H1 (cell line): ENCODE data around the gene SPACDR. TPM values are rescaled to one million over a fixed set of nuclear protein-coding genes. Genes with fewer than 3 reads are reported as not detected.

Experiments
- CTCF ChIA-PET: fragments of 300-600 bp; sonication (Branson Sonifier 250); formaldehyde crosslinking; loops from one replicate; lab custom pipeline; 2021; ENCODE audit not compliant: partially characterized antibody; lab: Charles Lee
- POLR2A ChIA-PET: fragments of 300-600 bp; sonication (Branson Sonifier 250); formaldehyde crosslinking; loops from one replicate; lab custom pipeline; 2021; ENCODE audit warnings: inconsistent platforms; ENCODE audit not compliant: partially characterized antibody; lab: Charles Lee
- DNase-seq, 2 experiments: peaks; one replicate each; pipeline versions ENCODE4 v3.0.0 to v3.0.0-alpha.2; 2010 to 2022; ENCODE audit warnings: low spot score in 2 of 2, low read depth in 1 of 2, mixed read lengths in 1 of 2
- FAIRE-seq: peaks from 2 replicates; lab custom pipeline; 2011; peaks lifted over from hg19 to GRCh38; lab: Jason Lieb, UNC
- H2AFZ ChIP-seq: 2 replicates; pipeline ENCODE4 v1.8.1; 2012; ENCODE audit warnings: low read length, inconsistent platforms
- H2AK5ac ChIP-seq: 2 replicates; pipeline ENCODE4 v1.6.1; 2013; ENCODE audit warnings: low read depth, low read length
- H2BK120ac ChIP-seq: replicated peaks from 2 replicates; pipeline ENCODE3; 2013; ENCODE audit warnings: low read depth, low read length, inconsistent platforms
- H2BK12ac ChIP-seq: 2 replicates; pipeline ENCODE4 v1.6.1; 2013; ENCODE audit warnings: low read depth, low read length
- H2BK15ac ChIP-seq: 2 replicates; pipeline ENCODE4 v1.6.1; 2013; ENCODE audit warnings: low read length
- H2BK20ac ChIP-seq: 2 replicates; pipeline ENCODE4 v1.6.1; 2013; ENCODE audit warnings: low read length
- H2BK5ac ChIP-seq: 2 replicates; pipeline ENCODE4 v1.6.1; 2013; ENCODE audit warnings: low read depth, low read length
- H3K14ac ChIP-seq: 2 replicates; pipeline ENCODE4 v1.6.1; 2013; ENCODE audit warnings: inconsistent platforms; ENCODE audit not compliant: insufficient read length
- H3K18ac ChIP-seq: 2 replicates; pipeline ENCODE4 v1.6.1; 2013; ENCODE audit warnings: low read length; ENCODE audit errors: extremely low read depth
- H3K23ac ChIP-seq: 2 replicates; pipeline ENCODE4 v1.6.1; 2013; ENCODE audit warnings: inconsistent platforms; ENCODE audit not compliant: insufficient read length
- H3K23me2 ChIP-seq: 2 replicates; pipeline ENCODE4 v1.6.1; 2013; ENCODE audit warnings: low read depth, low read length
- H3K27ac ChIP-seq: 2 replicates; pipeline ENCODE4 v1.6.1; 2011; ENCODE audit warnings: low read depth, low read length, inconsistent platforms
- H3K27me3 ChIP-seq, 4 experiments: replicated peaks in 1 of 4; 1 replicate in 1 of 4; 2 replicates in 3 of 4; pipeline versions ENCODE4 v1.6.1 to v1.8.1; 2011 to 2013; ENCODE audit warnings: low read length in 3 of 4, mild to moderate bottlenecking in 3 of 4, inconsistent platforms in 2 of 4, mixed read lengths in 2 of 4, moderate library complexity in 1 of 4; ENCODE audit not compliant: control insufficient read depth in 3 of 4, insufficient read depth in 3 of 4; ENCODE audit errors: extremely low read depth in 1 of 4
- H3K36me3 ChIP-seq, 4 experiments: 2 replicates each; pipeline versions ENCODE4 v1.6.1 to v1.8.1; 2011 to 2013; ENCODE audit warnings: mild to moderate bottlenecking in 4 of 4, low read length in 3 of 4, moderate library complexity in 2 of 4, control low read depth in 1 of 4, inconsistent platforms in 1 of 4; ENCODE audit not compliant: insufficient read depth in 4 of 4, control insufficient read depth in 2 of 4
- H3K4ac ChIP-seq: replicated peaks from 2 replicates; pipeline ENCODE3; 2013; ENCODE audit warnings: low read length, low read depth, mixed read lengths, inconsistent platforms; ENCODE audit not compliant: insufficient read length
- H3K4me1 ChIP-seq, 4 experiments: replicated peaks in 1 of 4; 1 replicate in 1 of 4; 2 replicates in 3 of 4; pipeline versions ENCODE4 v1.6.1 to v1.8.1; 2011 to 2013; ENCODE audit warnings: low read length in 3 of 4, inconsistent platforms in 2 of 4, mixed read lengths in 1 of 4; ENCODE audit not compliant: insufficient read depth in 4 of 4, control insufficient read depth in 3 of 4
- H3K4me2 ChIP-seq, 2 experiments: 2 replicates each; pipeline versions ENCODE4 v1.6.1 to v1.8.1; 2011 to 2013; ENCODE audit warnings: low read depth in 2 of 2, low read length in 2 of 2, control low read depth in 1 of 2, inconsistent platforms in 1 of 2, mild to moderate bottlenecking in 1 of 2; ENCODE audit not compliant: insufficient read depth in 1 of 2
- H3K4me3 ChIP-seq, 4 experiments: fragments of 200-600, 300-600 bp in 1 of 4; sonication (generic), shearing (Covaris generic), sonication (Bioruptor Twin) in 1 of 4; 2 replicates each; pipeline versions ENCODE4 v1.5.1 to v1.8.1; 2011 to 2016; ENCODE audit warnings: low read length in 4 of 4, low read depth in 3 of 4, control low read depth in 2 of 4, inconsistent platforms in 2 of 4, mild to moderate bottlenecking in 2 of 4, mixed read lengths in 1 of 4, moderate library complexity in 1 of 4; ENCODE audit not compliant: insufficient read depth in 2 of 4; ENCODE audit errors: extremely low read depth in 1 of 4
- H3K56ac ChIP-seq: replicated peaks from 2 replicates; pipeline ENCODE3; 2013; ENCODE audit warnings: low read depth, mild to moderate bottlenecking, mixed read lengths, low read length, inconsistent platforms; ENCODE audit not compliant: insufficient read length
- H3K79me1 ChIP-seq: 2 replicates; pipeline ENCODE4 v1.6.1; 2013; ENCODE audit warnings: low read depth, low read length, control low read depth
- H3K79me2 ChIP-seq, 2 experiments: 2 replicates each; pipeline versions ENCODE4 v1.6.1 to v1.8.1; 2012 to 2013; ENCODE audit warnings: low read length in 2 of 2, mild to moderate bottlenecking in 2 of 2, inconsistent platforms in 1 of 2; ENCODE audit not compliant: insufficient read depth in 2 of 2, control insufficient read depth in 1 of 2
- H3K9ac ChIP-seq, 4 experiments: replicated peaks in 1 of 4; 1 replicate in 1 of 4; 2 replicates in 3 of 4; pipeline versions ENCODE4 v1.6.1 to v1.8.1; 2011 to 2013; ENCODE audit warnings: low read depth in 3 of 4, low read length in 3 of 4, control low read depth in 2 of 4, mild to moderate bottlenecking in 2 of 4, moderate library complexity in 2 of 4, inconsistent platforms in 1 of 4; ENCODE audit errors: extremely low read depth in 1 of 4
- H3K9me3 ChIP-seq, 2 experiments: 2 replicates each; pipeline versions ENCODE4 v1.6.1 to v1.8.1; 2012 to 2013; ENCODE audit warnings: mild to moderate bottlenecking in 2 of 2, moderate library complexity in 2 of 2, control low read depth in 1 of 2, inconsistent platforms in 1 of 2, low read depth in 1 of 2, low read length in 1 of 2, mixed read lengths in 1 of 2; ENCODE audit not compliant: insufficient read depth in 2 of 2
- H4K20me1 ChIP-seq, 2 experiments: replicated peaks in 1 of 2; 2 replicates each; pipeline versions ENCODE3 to v1.8.1; 2011 to 2013; ENCODE audit warnings: inconsistent platforms in 2 of 2, low read length in 2 of 2, mild to moderate bottlenecking in 1 of 2; ENCODE audit not compliant: insufficient read depth in 2 of 2, control insufficient read depth in 1 of 2
- H4K5ac ChIP-seq: 2 replicates; pipeline ENCODE4 v1.6.1; 2013; ENCODE audit warnings: low read length, low read depth, mixed read lengths, inconsistent platforms; ENCODE audit not compliant: insufficient read length
- H4K8ac ChIP-seq: 2 replicates; pipeline ENCODE4 v1.8.0; 2013; ENCODE audit warnings: mild to moderate bottlenecking, moderate library complexity, low read length, inconsistent platforms; ENCODE audit not compliant: insufficient read depth; ENCODE audit errors: extremely low read depth
- H4K91ac ChIP-seq: replicated peaks from 2 replicates; pipeline ENCODE3; 2013; ENCODE audit warnings: low read length, mixed read lengths, inconsistent platforms; ENCODE audit not compliant: insufficient read length
- BACH1 ChIP-seq: IDR thresholded peaks from 2 replicates; pipeline ENCODE4 v1.6.1; 2012; ENCODE audit warnings: low read length, improper control_type of control experiment
- BCL11A ChIP-seq, 2 experiments: IDR thresholded peaks; one replicate each; pipeline ENCODE4 v1.6.1; 2011; ENCODE audit warnings: low read depth in 2 of 2, low read length in 2 of 2, mild to moderate bottlenecking in 2 of 2
- CBX8 ChIP-seq: fragments of 300-800, 300-1000 bp; sonication (generic); IDR thresholded peaks from 2 replicates; pipeline ENCODE4 v1.7.1; 2016; ENCODE audit warnings: low read depth, low read length, borderline replicate concordance
- CEBPB ChIP-seq: IDR thresholded peaks from 2 replicates; pipeline ENCODE4 v1.6.1; 2012; ENCODE audit warnings: low read depth, low read length
- KDM1A ChIP-seq: fragments of 200-600, 300-600 bp; sonication (generic); IDR thresholded peaks from 2 replicates; pipeline ENCODE4 v1.7.1; 2016; ENCODE audit warnings: mild to moderate bottlenecking, low read length, borderline replicate concordance
- KDM4A ChIP-seq: IDR thresholded peaks from one replicate; pipeline ENCODE4 v1.7.1; 2012; ENCODE audit warnings: low read depth, mild to moderate bottlenecking, moderate library complexity, low read length, inconsistent platforms; ENCODE audit not compliant: severe bottlenecking
- MAX ChIP-seq: IDR thresholded peaks from 2 replicates; pipeline ENCODE4 v1.6.1; 2012; ENCODE audit warnings: inconsistent platforms
- NRF1 ChIP-seq: IDR thresholded peaks from 2 replicates; pipeline ENCODE4 v1.6.1; 2011; ENCODE audit warnings: mild to moderate bottlenecking, low read depth, low read length, improper control_type of control experiment
- RBBP5 ChIP-seq: IDR thresholded peaks from 2 replicates; pipeline ENCODE4 v1.7.1; 2012; ENCODE audit warnings: low read depth, mild to moderate bottlenecking, inconsistent platforms, low read length, moderate library complexity, borderline replicate concordance
- RXRA ChIP-seq: IDR thresholded peaks from 2 replicates; pipeline ENCODE4 v1.6.1; 2011; ENCODE audit warnings: low read depth, mild to moderate bottlenecking, low read length, moderate library complexity; ENCODE audit not compliant: insufficient read depth
- SAP30 ChIP-seq: fragments of 300-600 bp; sonication (generic); IDR thresholded peaks from 2 replicates; pipeline ENCODE4 v1.7.1; 2012; ENCODE audit warnings: low read length, moderate library complexity, mild to moderate bottlenecking, inconsistent platforms; ENCODE audit not compliant: insufficient read depth, insufficient replicate concordance
- SIRT6 ChIP-seq: IDR thresholded peaks from one replicate; pipeline ENCODE4 v1.7.1; 2012; ENCODE audit warnings: low read length, inconsistent platforms
- SP4 ChIP-seq: IDR thresholded peaks from 2 replicates; pipeline ENCODE4 v1.6.1; 2012; ENCODE audit warnings: low read length, inconsistent platforms
- WGBS, 2 experiments: shearing (Covaris generic) in 1 of 2; methylation state at CpG; one replicate each; pipeline versions ENCODE4 v1.1.6 to v1.1.7; 2013 to 2015; ENCODE audit warnings: low lambda C conversion rate in 2 of 2, mixed read lengths in 2 of 2, inconsistent platforms in 1 of 2, low coverage in 1 of 2, missing lambda C conversion rate in 1 of 2; ENCODE audit not compliant: insufficient replicate concordance in 2 of 2, insufficient coverage in 1 of 2, insufficient read length in 1 of 2; ENCODE audit errors: extremely low coverage in 1 of 2, missing lambda C conversion rate in 1 of 2; 5-methylcytosine and 5-hydroxymethylcytosine counted together
- polyA plus RNA-seq, 7 experiments: library from polyadenylated mRNA; depleted of rRNA in 3 of 7; stranded (reverse) in 5 of 7; unstranded in 2 of 7; fragments of >200 nt in 5 of 7; fragments of 200-250 nt in 2 of 7; gene quantifications; 1 replicate in 5 of 7; 2 replicates in 1 of 7; 4 replicates in 1 of 7; pipeline versions ENCODE4 v1.2.1 to v1.2.3, GENCODE V29; 2011 to 2013; ENCODE audit warnings: missing spikeins in 2 of 7, mixed read lengths in 2 of 7
- total RNA-seq: library from RNA; stranded (reverse); fragmentation: NEBNext Ultra II Directional; extraction: Animal tissue kit (Norgen Biotek cat#: 25700); gene quantifications from 2 replicates; pipeline ENCODE4 v1.2.1, GENCODE V29; 2021

SPACDR gene
- total and polyA plus RNA-seq, 2 of the 8 experiments (the other 6 are each of a cell fraction or from before 2014, with no cell fraction given): 0.26 TPM; not detected in 1

GRCh38 chr7:100452513-100452912 lies 11.5 kb downstream of the SPACDR start:
- H3K4me2 ChIP-seq: no peak overlapping the region
- no peak for FAIRE-seq

More at GRCh38 chr7:100452513-100452912, 11.5 kb downstream of the SPACDR start:
- no peaks in the 10 kb centered on the region for H3K36me3 ChIP-seq
- no peaks in the 10 kb centered on the region for H3K27me3 ChIP-seq
- no peak for DNase-seq
- H3K9me3 ChIP-seq: no peaks in the 10 kb centered on the region
- no peak overlapping the region for H4K5ac ChIP-seq
- H4K91ac ChIP-seq: no peak overlapping the region
- TF ChIP-seq SAP30: no peak
- no peak for TF ChIP-seq KDM1A
- no peak for TF ChIP-seq KDM4A
- TF ChIP-seq CBX8: no peak
- no peak for TF ChIP-seq MAX
- TF ChIP-seq RBBP5: no peak
- no peak for TF ChIP-seq BCL11A (IDR thresholded peaks at IDR 0.05; ENCODE audit: low read depth in 2 of 2, low read length in 2 of 2)
- TF ChIP-seq NRF1: no peak
- no peak for TF ChIP-seq CEBPB
- TF ChIP-seq BACH1: no peak
- no peak for TF ChIP-seq SIRT6
- no peak for TF ChIP-seq RXRA
- TF ChIP-seq SP4: no peak
- H3K4me1 ChIP-seq: peaks cover 0 to 8% (median 6%) of the 10 kb centered on the region in 4 experiments; a peak in 6 of 7 replicates
- H2BK5ac ChIP-seq: no peak overlapping the region
- no peak overlapping the region for H3K4ac ChIP-seq
- H2BK20ac ChIP-seq: no peak overlapping the region
- no peak overlapping the region for H2BK120ac ChIP-seq
- H3K18ac ChIP-seq: no peak overlapping the region
- no peak overlapping the region for H4K8ac ChIP-seq
- H2BK15ac ChIP-seq: no peak overlapping the region
- no peaks in the 10 kb centered on the region for H4K20me1 ChIP-seq
- no peak overlapping the region for H2AFZ ChIP-seq
- no peak overlapping the region for H2AK5ac ChIP-seq
- WGBS, 2 experiments: 89% methylated on average over 3 of the region's 3 CpGs; no CpG with 5 or more reads in 1 of the 2 experiments
- H2BK12ac ChIP-seq: no peak overlapping the region
- H3K27ac ChIP-seq: no peak overlapping the region
- H3K79me2 ChIP-seq: no peaks in the 10 kb centered on the region
- no peak overlapping the region for H3K4me3 ChIP-seq
- no peak overlapping the region for H3K14ac ChIP-seq
- H3K79me1 ChIP-seq: no peaks in the 10 kb centered on the region
- no peak overlapping the region for H3K56ac ChIP-seq
- no peak overlapping the region for H3K23ac ChIP-seq
- ChIA-PET POLR2A (interaction anchor here (1.1 to 8.2 kb wide), 4 partner anchors 11 to 134 kb away, joined by 3 to 81 read pairs (median 29); partner anchors contain the start of genes FBXO24, LRCH4, MEPCE and PPP1R35), CTCF (interaction anchor here (1.3 to 8.3 kb wide), 3 partner anchors 10 to 46 kb away, joined by 5 to 70 read pairs (median 34); partner anchors contain the start of gene SPACDR)
- no peaks in the 10 kb centered on the region for H3K23me2 ChIP-seq
- no peak overlapping the region for H3K9ac ChIP-seq
